ENCODE measurements around the gene KCNE3. TPM values are rescaled to one million over a fixed set of nuclear protein-coding genes. Genes with fewer than 3 reads are reported as not detected.

The KCNE3 gene, protein sequence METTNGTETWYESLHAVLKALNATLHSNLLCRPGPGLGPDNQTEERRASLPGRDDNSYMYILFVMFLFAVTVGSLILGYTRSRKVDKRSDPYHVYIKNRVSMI
- 0.50 TPM for polyA plus RNA-seq (2013, experiment 1 of 2)
- polyA plus RNA-seq (2013, experiment 2 of 2) = 0.51 TPM

DNA sequence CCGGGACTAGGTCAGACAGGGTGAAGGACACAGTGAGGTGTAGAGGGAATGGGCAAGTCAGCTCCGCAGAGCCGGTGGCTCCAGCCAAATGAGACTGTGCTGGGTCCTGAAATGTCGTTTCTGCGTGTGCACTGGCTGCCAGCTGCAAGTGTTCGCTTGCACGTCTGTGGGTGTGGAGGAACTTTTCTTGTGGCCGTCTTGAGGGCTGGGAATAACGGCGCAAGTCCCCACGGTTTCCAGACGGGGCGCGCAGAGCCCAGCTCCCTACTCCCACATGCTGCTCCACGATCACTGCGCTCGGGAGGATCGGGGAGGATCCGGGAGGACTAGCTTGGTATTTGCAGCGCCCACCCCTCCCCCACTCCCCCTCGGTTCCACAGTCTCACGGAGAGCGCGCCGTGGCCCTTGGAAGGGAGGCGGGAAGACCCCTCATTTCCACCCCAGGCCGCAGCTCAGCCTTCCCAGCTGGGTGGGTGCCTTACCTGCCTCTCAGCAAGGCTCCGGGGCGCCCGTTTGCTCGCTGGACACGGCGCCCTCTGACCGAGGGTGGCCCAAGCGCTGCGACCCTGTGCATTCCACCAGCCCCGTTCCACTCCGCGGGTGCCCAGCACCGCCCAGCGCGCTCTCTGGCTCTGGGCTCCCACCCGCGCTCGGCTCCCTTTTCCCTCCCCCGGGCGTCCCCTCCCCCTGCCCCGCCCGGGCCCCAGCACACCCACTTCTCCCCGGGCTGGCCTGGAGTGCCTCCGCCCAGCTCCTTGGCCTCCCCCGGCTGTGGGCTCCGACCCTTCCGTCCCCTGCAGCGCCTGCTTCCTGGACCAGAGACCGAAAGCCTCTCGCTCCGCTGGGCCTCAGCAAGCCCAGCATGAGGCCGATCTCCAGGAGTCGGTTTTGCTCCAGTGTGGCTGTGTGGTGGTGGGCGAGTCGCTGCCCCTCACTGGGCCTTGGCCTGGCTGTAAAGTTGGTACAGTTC lies at the start of gene KCNE3:
TSS of gene KCNE3 (minus strand) at position 634 of the 970 bp plus-strand sequence. CDS start 9,986 bp downstream, outside the sequence.
- Histone ChIP-seq H3K27me3 (ENCODE audit: control insufficient read depth in 1 of 2, insufficient read depth in 1 of 2, low read length in 2 of 2) (peaks cover 0 to 78% of the 10 kb centered on the region in 2 experiments), H2BK15ac (ENCODE audit: low read depth, poor library complexity, severe bottlenecking) (peak within 1 kb of the TSS; percentile 9), H2AFZ (ENCODE audit: low read depth, low read length) (peak within 1 kb of the TSS; percentile 59), H2BK12ac (ENCODE audit: low read length in 2 of 2) (no peak within 1 kb of the TSS), H3K4me2 (ENCODE audit: low read length, poor library complexity, severe bottlenecking) (peak within 1 kb of the TSS; percentile 55), H3K79me1 (replicated peaks; ENCODE audit: low read length, poor library complexity, severe bottlenecking) (peaks cover 12% of the 10 kb centered on the region), H3K23ac (ENCODE audit: low read length in 2 of 2) (no peak within 1 kb of the TSS), H3K27ac (ENCODE audit: low read length, poor library complexity, severe bottlenecking) (peak within 1 kb of the TSS; percentile 98), H3K4me1 (ENCODE audit: control insufficient read depth, insufficient read depth, low read depth, low read length) (peaks cover 22% of the 10 kb centered on the region), H2BK120ac (ENCODE audit: low read depth, low read length) (peak within 1 kb of the TSS; percentile 39), H3K4me3 (ENCODE audit: insufficient read depth in 1 of 2, low read depth in 1 of 2, low read length in 2 of 2) (peak within 1 kb of the TSS; percentile 65 to 69), H4K91ac (ENCODE audit: low read length) (peak within 1 kb of the TSS; percentile 37), H3K18ac (ENCODE audit: low read depth in 1 of 2, low read length in 2 of 2) (peak within 1 kb of the TSS; percentile 34 to 63), H4K8ac (ENCODE audit: low read length) (peak within 1 kb of the TSS; percentile 86), H2AK5ac (ENCODE audit: low read length, severe bottlenecking) (peak within 1 kb of the TSS; percentile 36), H2BK5ac (ENCODE audit: low read depth, low read length, poor library complexity, severe bottlenecking) (peak within 1 kb of the TSS; percentile 91), H3K9ac (ENCODE audit: low read length) (peak within 1 kb of the TSS; percentile 51), H3K36me3 (ENCODE audit: control insufficient read depth in 1 of 2, insufficient read depth in 2 of 2, low read depth in 1 of 2, low read length in 2 of 2) (peaks cover 0 to 9% of the 10 kb centered on the region in 2 experiments), H3K9me3 (ENCODE audit: control insufficient read depth, low read length) (no peaks in the 10 kb centered on the region), H3K4ac (ENCODE audit: low read depth in 1 of 2, low read length in 2 of 2) (peak within 1 kb of the TSS; percentile 2 to 24), H3K14ac (ENCODE audit: low read length in 2 of 2) (peak within 1 kb of the TSS in 1 of 2 experiments; percentile 19)
- DNase-seq = peak; percentile 16
- WGBS = 16% methylated on average over 60 of the region's 62 CpGs

DNA sequence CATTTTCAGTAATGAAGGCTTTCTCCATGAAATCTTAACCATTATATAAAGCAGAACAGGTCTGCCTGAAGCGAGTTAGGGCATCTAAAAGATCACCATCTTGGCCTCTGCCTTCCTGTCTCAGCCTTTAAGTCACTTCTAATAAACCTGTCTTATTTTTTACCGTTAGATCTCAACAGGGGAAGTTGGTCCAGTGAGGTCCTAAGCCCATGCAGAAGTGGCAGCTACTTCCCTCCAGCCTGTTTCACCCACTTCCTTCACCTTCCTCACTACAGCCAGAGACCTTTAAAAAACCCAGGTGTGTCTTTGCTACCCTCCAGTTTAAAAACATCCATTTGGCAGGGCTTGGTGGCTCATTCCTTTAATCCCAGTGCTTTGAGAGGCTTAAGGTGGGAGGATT lies 40.2 kb upstream of the KCNE3 start:
- Histone ChIP-seq H3K18ac (ENCODE audit: low read depth in 1 of 2, low read length in 2 of 2) (no peak overlapping the region), H2AFZ (ENCODE audit: low read depth, low read length) (no peak overlapping the region), H4K8ac (ENCODE audit: low read length) (no peak overlapping the region), H2BK15ac (ENCODE audit: low read depth, poor library complexity, severe bottlenecking) (no peak overlapping the region), H3K27ac (ENCODE audit: low read length, poor library complexity, severe bottlenecking) (no peak overlapping the region), H3K14ac (ENCODE audit: low read length in 2 of 2) (no peak overlapping the region), H2BK12ac (ENCODE audit: low read length in 2 of 2) (no peak overlapping the region), H3K4me2 (ENCODE audit: low read length, poor library complexity, severe bottlenecking) (no peak overlapping the region), H3K4me1 (ENCODE audit: control insufficient read depth, insufficient read depth, low read depth, low read length) (peaks cover 2% of the 10 kb centered on the region), H2BK120ac (ENCODE audit: low read depth, low read length) (no peak overlapping the region), H3K27me3 (ENCODE audit: control insufficient read depth in 1 of 2, insufficient read depth in 1 of 2, low read length in 2 of 2) (peaks cover 0 to 13% of the 10 kb centered on the region in 2 experiments), H3K9me3 (ENCODE audit: control insufficient read depth, low read length) (no peaks in the 10 kb centered on the region), H2BK5ac (ENCODE audit: low read depth, low read length, poor library complexity, severe bottlenecking) (no peak overlapping the region), H3K79me1 (replicated peaks; ENCODE audit: low read length, poor library complexity, severe bottlenecking) (no peaks in the 10 kb centered on the region), H4K91ac (ENCODE audit: low read length) (no peak overlapping the region), H3K36me3 (ENCODE audit: control insufficient read depth in 1 of 2, insufficient read depth in 2 of 2, low read depth in 1 of 2, low read length in 2 of 2) (no peaks in the 10 kb centered on the region), H3K23ac (ENCODE audit: low read length in 2 of 2) (no peak overlapping the region), H3K4me3 (ENCODE audit: insufficient read depth in 1 of 2, low read depth in 1 of 2, low read length in 2 of 2) (no peak overlapping the region), H2AK5ac (ENCODE audit: low read length, severe bottlenecking) (no peak overlapping the region), H3K4ac (ENCODE audit: low read depth in 1 of 2, low read length in 2 of 2) (no peak overlapping the region), H3K9ac (ENCODE audit: low read length) (no peak overlapping the region)
- no peak for DNase-seq
- WGBS = 69% methylated on average over 2 of the region's 2 CpGs

DNA sequence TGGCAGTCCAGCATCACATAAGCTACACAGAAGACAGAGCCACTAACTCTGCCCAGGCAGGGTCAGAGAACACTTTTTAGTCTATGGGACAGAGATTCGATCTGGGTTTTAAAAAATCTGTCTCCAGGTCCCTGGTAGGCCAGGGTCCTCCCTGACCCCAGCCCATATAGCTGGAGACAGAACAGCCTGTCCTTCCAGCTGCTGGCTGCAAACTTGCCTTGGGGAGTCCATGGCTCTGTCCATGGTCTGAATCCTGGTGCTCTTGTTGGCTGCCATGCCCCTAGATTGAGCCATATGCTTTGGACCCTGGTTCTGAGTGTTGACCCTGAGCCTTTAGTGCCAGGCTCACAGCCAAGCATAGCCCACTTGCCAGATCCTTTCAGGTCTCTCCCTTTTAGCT lies 39.5 kb upstream of the KCNE3 start:
- peak; percentile 6 for DNase-seq
- Histone ChIP-seq H3K4me1 (ENCODE audit: control insufficient read depth, insufficient read depth, low read depth, low read length) (peaks cover 2% of the 10 kb centered on the region), H2AFZ (ENCODE audit: low read depth, low read length) (no peak overlapping the region), H2BK12ac (ENCODE audit: low read length in 2 of 2) (no peak overlapping the region), H4K8ac (ENCODE audit: low read length) (no peak overlapping the region), H3K4me2 (ENCODE audit: low read length, poor library complexity, severe bottlenecking) (no peak overlapping the region), H3K18ac (ENCODE audit: low read depth in 1 of 2, low read length in 2 of 2) (no peak overlapping the region), H3K27ac (ENCODE audit: low read length, poor library complexity, severe bottlenecking) (no peak overlapping the region), H2BK5ac (ENCODE audit: low read depth, low read length, poor library complexity, severe bottlenecking) (no peak overlapping the region), H3K23ac (ENCODE audit: low read length in 2 of 2) (no peak overlapping the region), H3K27me3 (ENCODE audit: control insufficient read depth in 1 of 2, insufficient read depth in 1 of 2, low read length in 2 of 2) (peaks cover 0 to 8% of the 10 kb centered on the region in 2 experiments), H3K36me3 (ENCODE audit: control insufficient read depth in 1 of 2, insufficient read depth in 2 of 2, low read depth in 1 of 2, low read length in 2 of 2) (no peaks in the 10 kb centered on the region), H4K91ac (ENCODE audit: low read length) (no peak overlapping the region), H3K9ac (ENCODE audit: low read length) (no peak overlapping the region), H3K9me3 (ENCODE audit: control insufficient read depth, low read length) (no peaks in the 10 kb centered on the region), H2AK5ac (ENCODE audit: low read length, severe bottlenecking) (no peak overlapping the region), H2BK120ac (ENCODE audit: low read depth, low read length) (no peak overlapping the region), H3K4me3 (ENCODE audit: insufficient read depth in 1 of 2, low read depth in 1 of 2, low read length in 2 of 2) (no peak overlapping the region), H3K14ac (ENCODE audit: low read length in 2 of 2) (no peak overlapping the region), H3K4ac (ENCODE audit: low read depth in 1 of 2, low read length in 2 of 2) (no peak overlapping the region), H2BK15ac (ENCODE audit: low read depth, poor library complexity, severe bottlenecking) (no peak overlapping the region), H3K79me1 (replicated peaks; ENCODE audit: low read length, poor library complexity, severe bottlenecking) (no peaks in the 10 kb centered on the region)
- 62% methylated on average over 1 of the region's 1 CpG for WGBS

DNA sequence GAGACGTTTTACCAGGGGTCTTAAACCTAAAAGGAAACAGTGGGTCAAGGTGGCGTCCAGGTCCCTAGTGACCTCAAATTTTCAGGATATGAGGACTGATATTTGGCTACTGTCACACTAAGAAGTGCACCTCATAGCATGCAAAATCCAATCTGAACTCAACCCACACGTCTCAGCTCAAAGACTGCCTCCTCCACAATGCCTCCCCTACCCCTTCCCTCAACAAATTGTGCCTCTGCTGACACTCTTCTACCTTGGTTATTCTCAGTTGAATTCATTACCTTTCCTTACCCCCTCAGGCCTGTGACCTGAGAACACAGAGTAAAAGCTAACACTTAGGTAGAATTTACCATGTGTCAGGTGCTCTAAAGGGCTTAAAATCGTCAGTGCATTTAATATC lies 38.6 kb upstream of the KCNE3 start:
- Histone ChIP-seq H3K4me1 (ENCODE audit: control insufficient read depth, insufficient read depth, low read depth, low read length) (peaks cover 2% of the 10 kb centered on the region), H3K23ac (ENCODE audit: low read length in 2 of 2) (no peak overlapping the region), H2BK12ac (ENCODE audit: low read length in 2 of 2) (no peak overlapping the region), H2BK120ac (ENCODE audit: low read depth, low read length) (no peak overlapping the region), H3K4me2 (ENCODE audit: low read length, poor library complexity, severe bottlenecking) (no peak overlapping the region), H3K4ac (ENCODE audit: low read depth in 1 of 2, low read length in 2 of 2) (no peak overlapping the region), H3K79me1 (replicated peaks; ENCODE audit: low read length, poor library complexity, severe bottlenecking) (no peaks in the 10 kb centered on the region), H4K91ac (ENCODE audit: low read length) (no peak overlapping the region), H3K36me3 (ENCODE audit: control insufficient read depth in 1 of 2, insufficient read depth in 2 of 2, low read depth in 1 of 2, low read length in 2 of 2) (no peaks in the 10 kb centered on the region), H3K4me3 (ENCODE audit: insufficient read depth in 1 of 2, low read depth in 1 of 2, low read length in 2 of 2) (no peak overlapping the region), H3K27ac (ENCODE audit: low read length, poor library complexity, severe bottlenecking) (no peak overlapping the region), H3K9me3 (ENCODE audit: control insufficient read depth, low read length) (no peaks in the 10 kb centered on the region), H3K18ac (ENCODE audit: low read depth in 1 of 2, low read length in 2 of 2) (no peak overlapping the region), H3K14ac (ENCODE audit: low read length in 2 of 2) (no peak overlapping the region), H4K8ac (ENCODE audit: low read length) (no peak overlapping the region), H2AK5ac (ENCODE audit: low read length, severe bottlenecking) (no peak overlapping the region), H3K9ac (ENCODE audit: low read length) (no peak overlapping the region), H2BK5ac (ENCODE audit: low read depth, low read length, poor library complexity, severe bottlenecking) (no peak overlapping the region), H2BK15ac (ENCODE audit: low read depth, poor library complexity, severe bottlenecking) (no peak overlapping the region), H2AFZ (ENCODE audit: low read depth, low read length) (no peak overlapping the region), H3K27me3 (ENCODE audit: control insufficient read depth in 1 of 2, insufficient read depth in 1 of 2, low read length in 2 of 2) (peaks cover 0 to under 1% of the 10 kb centered on the region in 2 experiments)
- DNase-seq = no peak
- 94% methylated on average over 4 of the region's 4 CpGs for WGBS

Measured in mesenchymal stem cell (in vitro differentiated cells and primary cell).